A673 (cell line): ENCODE data around the gene CAMSAP3. TPM values are rescaled to one million over a fixed set of nuclear protein-coding genes. Genes with fewer than 3 reads are reported as not detected.

ENCODE experiments used
- BruUV-seq: library from RNA; stranded (reverse); fragments of 400-500 nt; replicated peaks from 2 replicates; lab custom pipeline; 2021; lab: Mats Ljungman, UMichigan
- CTCF ChIA-PET: fragments of 300-600 bp; sonication (Branson Sonifier 250); formaldehyde crosslinking; loops from one replicate; lab custom pipeline; 2022; ENCODE audit warnings: antibody characterized with exemption; lab: Charles Lee
- POLR2A ChIA-PET: fragments of 300-600 bp; sonication (Branson Sonifier 250); formaldehyde crosslinking; loops from one replicate; lab custom pipeline; 2022; ENCODE audit warnings: antibody characterized with exemption; ENCODE audit not compliant: low non-redundant PET; lab: Charles Lee
- DNase-seq: peaks from one replicate; pipeline ENCODE4 v3.0.0-alpha.2; 2015; ENCODE audit warnings: low spot score
- H3K27ac ChIP-seq: fragments of 200-600 bp; sonication (generic); 2 replicates; pipeline ENCODE4 v1.5.1; 2016; ENCODE audit warnings: mixed run types, low read depth, mild to moderate bottlenecking, mixed read lengths, antibody characterized with exemption, low read length; ENCODE audit not compliant: poor library complexity, severe bottlenecking
- H3K27me3 ChIP-seq: fragments of 200-600 bp; sonication (generic); replicated peaks from 2 replicates; pipeline ENCODE4 v1.6.1; 2017; ENCODE audit warnings: mixed run types, low read depth, mild to moderate bottlenecking, mixed read lengths, antibody characterized with exemption, low read length; ENCODE audit not compliant: insufficient read depth, poor library complexity
- H3K36me3 ChIP-seq: fragments of 200-600 bp; sonication (generic); 2 replicates; pipeline ENCODE4 v1.6.1; 2016; ENCODE audit warnings: mixed run types, mild to moderate bottlenecking, mixed read lengths, antibody characterized with exemption, low read length; ENCODE audit not compliant: insufficient read depth, poor library complexity, severe bottlenecking
- H3K4me1 ChIP-seq: fragments of 200-600 bp; sonication (generic); 2 replicates; pipeline ENCODE4 v1.6.1; 2017; ENCODE audit warnings: mixed run types, mild to moderate bottlenecking, mixed read lengths, antibody characterized with exemption, low read length; ENCODE audit not compliant: insufficient read depth, poor library complexity, severe bottlenecking
- H3K4me3 ChIP-seq: fragments of 200-600 bp; sonication (generic); 2 replicates; pipeline ENCODE4 v1.5.1; 2016; ENCODE audit warnings: low read depth, mixed run types, mild to moderate bottlenecking, mixed read lengths, low read length; ENCODE audit not compliant: poor library complexity, severe bottlenecking
- H3K9me3 ChIP-seq: fragments of 200-600 bp; sonication (generic); 2 replicates; pipeline ENCODE4 v1.6.1; 2016; ENCODE audit warnings: mixed run types, low read depth, mild to moderate bottlenecking, mixed read lengths, antibody characterized with exemption, low read length; ENCODE audit not compliant: poor library complexity, severe bottlenecking
- EZH2 ChIP-seq: fragments of 200-600 bp; sonication (generic); IDR thresholded peaks from 2 replicates; pipeline ENCODE4 v1.6.1; 2017; ENCODE audit warnings: borderline replicate concordance, low read depth, mild to moderate bottlenecking, mixed read lengths, antibody characterized with exemption, low read length; ENCODE audit not compliant: poor library complexity, severe bottlenecking
- intact Hi-C: fragments of 100-400 bp; cut with micrococcal nuclease; formaldehyde crosslinking; loops from one replicate; pipeline ENCODE4 v1.10.0; 2022; ENCODE audit not compliant: unreplicated experiment
- total RNA-seq: library from RNA; stranded (reverse); gene quantifications from 2 replicates; pipeline ENCODE4 v1.2.3, GENCODE V29; 2021
- TF ChIP-seq, protein P1 (sequence below): fragments of 300-800, 200-600 bp; sonication (generic); conservative IDR thresholded peaks from 2 replicates; pipeline ENCODE4 v1.5.1; 2017; ENCODE audit warnings: low read depth, mild to moderate bottlenecking, antibody characterized with exemption, low read length, moderate library complexity, mixed read lengths

CAMSAP3 gene
- total RNA-seq, 1 experiment from 2014 or later = 1.2 TPM

- intact Hi-C loops = no loop called here
- Histone ChIP-seq H3K27ac (no peak overlapping the region), H3K4me1 (no peaks in the 10 kb centered on the region), H3K36me3 (no peaks in the 10 kb centered on the region), H3K9me3 (no peaks in the 10 kb centered on the region), H3K27me3 (no peaks in the 10 kb centered on the region), H3K4me3 (no peak overlapping the region)
- TF ChIP-seq, protein P1, sequence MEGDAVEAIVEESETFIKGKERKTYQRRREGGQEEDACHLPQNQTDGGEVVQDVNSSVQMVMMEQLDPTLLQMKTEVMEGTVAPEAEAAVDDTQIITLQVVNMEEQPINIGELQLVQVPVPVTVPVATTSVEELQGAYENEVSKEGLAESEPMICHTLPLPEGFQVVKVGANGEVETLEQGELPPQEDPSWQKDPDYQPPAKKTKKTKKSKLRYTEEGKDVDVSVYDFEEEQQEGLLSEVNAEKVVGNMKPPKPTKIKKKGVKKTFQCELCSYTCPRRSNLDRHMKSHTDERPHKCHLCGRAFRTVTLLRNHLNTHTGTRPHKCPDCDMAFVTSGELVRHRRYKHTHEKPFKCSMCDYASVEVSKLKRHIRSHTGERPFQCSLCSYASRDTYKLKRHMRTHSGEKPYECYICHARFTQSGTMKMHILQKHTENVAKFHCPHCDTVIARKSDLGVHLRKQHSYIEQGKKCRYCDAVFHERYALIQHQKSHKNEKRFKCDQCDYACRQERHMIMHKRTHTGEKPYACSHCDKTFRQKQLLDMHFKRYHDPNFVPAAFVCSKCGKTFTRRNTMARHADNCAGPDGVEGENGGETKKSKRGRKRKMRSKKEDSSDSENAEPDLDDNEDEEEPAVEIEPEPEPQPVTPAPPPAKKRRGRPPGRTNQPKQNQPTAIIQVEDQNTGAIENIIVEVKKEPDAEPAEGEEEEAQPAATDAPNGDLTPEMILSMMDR = no peak
- TF ChIP-seq EZH2 = no peak
- no peak for DNase-seq
- BruUV-seq = no TSS peak
- CTCF ChIA-PET = no interaction called here
- POLR2A ChIA-PET = no interaction called here
These were observed 11.7 kb downstream of the CAMSAP3 start for GRCh38 chr19:7607212-7607873.

DNA sequence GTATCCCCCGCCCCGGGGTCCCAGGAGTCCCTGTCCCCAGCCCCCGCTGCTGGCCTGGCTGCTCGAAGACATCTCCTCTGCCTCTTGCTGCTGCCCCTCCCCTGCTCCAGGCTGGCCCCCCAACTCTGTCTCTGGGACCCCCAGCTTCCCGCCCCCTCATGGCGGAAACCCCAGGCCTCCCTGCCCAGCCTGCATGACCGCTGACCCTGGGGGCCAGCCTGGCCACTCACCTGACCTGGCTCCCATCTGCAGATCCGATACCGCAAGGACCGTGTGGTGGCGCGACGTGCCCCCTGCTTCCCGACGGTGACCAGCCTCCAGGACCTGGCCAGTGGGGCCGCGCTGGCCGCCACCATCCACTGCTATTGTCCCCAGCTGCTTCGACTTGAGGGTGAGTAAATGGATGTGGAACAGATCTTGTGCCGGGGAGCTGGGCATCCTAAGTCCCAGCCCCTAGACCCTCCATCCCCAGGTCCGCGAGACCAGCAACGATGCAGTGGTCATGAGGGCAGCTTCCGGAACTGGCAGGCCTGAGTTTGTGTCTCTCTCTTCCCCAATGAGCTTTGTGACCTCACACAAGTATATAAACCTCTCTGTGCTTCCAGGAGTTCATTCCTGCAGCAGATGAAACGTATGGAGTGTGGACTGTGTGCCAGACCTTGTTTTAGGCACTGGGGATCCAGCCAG, 12.4 kb downstream of the CAMSAP3 start:
- H3K4me3 ChIP-seq = no peak overlapping the region
- intact Hi-C loops = no loop called here
- DNase-seq = no peak
- H3K27me3 ChIP-seq = no peaks in the 10 kb centered on the region
- no peak for TF ChIP-seq EZH2
- TF ChIP-seq, protein P1 = no peak
- ChIA-PET POLR2A (no interaction called here), CTCF (no interaction called here)
- H3K27ac ChIP-seq = no peak overlapping the region
- no peaks in the 10 kb centered on the region for H3K4me1 ChIP-seq
- H3K36me3 ChIP-seq = no peaks in the 10 kb centered on the region
- BruUV-seq = no TSS peak
- H3K9me3 ChIP-seq = no peaks in the 10 kb centered on the region

GRCh38 chr19:7610491-7611240, 15.0 kb downstream of the CAMSAP3 start:
- ChIA-PET CTCF (no interaction called here), POLR2A (no interaction called here)
- intact Hi-C loops = no loop called here
- no TSS peak for BruUV-seq
- Histone ChIP-seq H3K9me3 (no peaks in the 10 kb centered on the region), H3K4me3 (no peak overlapping the region), H3K27ac (no peak overlapping the region), H3K36me3 (no peaks in the 10 kb centered on the region), H3K27me3 (no peaks in the 10 kb centered on the region), H3K4me1 (no peaks in the 10 kb centered on the region)
- TF ChIP-seq EZH2 = no peak
- TF ChIP-seq, protein P1 = no peak
- DNase-seq = no peak
